Kidney (tissue), 14 donors: ENCODE results near the gene PLD6. TPM values are rescaled to one million over a fixed set of nuclear protein-coding genes. Genes with fewer than 3 reads are reported as not detected.

ENCODE experiments used
- DNase-seq, 5 donors: peaks; one replicate each; pipeline ENCODE4 v3.0.0-alpha.2; 2013 to 2020
- FAIRE-seq: peaks from 2 replicates; lab custom pipeline; 2012; peaks lifted over from hg19 to GRCh38; lab: Jason Lieb, UNC
- H3K27ac ChIP-seq, 2 donors: one replicate each; pipeline ENCODE4 v1.7.0; 2013; ENCODE audit warnings: low read depth in 2 of 2, low read length in 2 of 2, inconsistent platforms in 1 of 2
- H3K27me3 ChIP-seq: one replicate; pipeline ENCODE4 v1.7.1; 2013; ENCODE audit warnings: low read length, inconsistent platforms; ENCODE audit not compliant: control insufficient read depth, insufficient read depth
- H3K36me3 ChIP-seq, 3 donors: one replicate each; pipeline versions ENCODE4 v1.7.0 to v1.7.1; 2013; ENCODE audit warnings: low read length in 3 of 3, control low read depth in 1 of 3, inconsistent platforms in 1 of 3; ENCODE audit not compliant: insufficient read depth in 3 of 3, control insufficient read depth in 2 of 3
- H3K4me1 ChIP-seq, 3 donors: one replicate each; pipeline versions ENCODE4 v1.7.0 to v1.7.1; 2013; ENCODE audit warnings: low read length in 3 of 3, inconsistent platforms in 1 of 3, low read depth in 1 of 3; ENCODE audit not compliant: control insufficient read depth in 2 of 3, insufficient read depth in 2 of 3
- H3K4me3 ChIP-seq, 3 donors: one replicate each; pipeline versions ENCODE4 v1.7.0 to v1.8.1; 2013; ENCODE audit warnings: low read length in 3 of 3, control low read depth in 1 of 3, inconsistent platforms in 1 of 3
- H3K9ac ChIP-seq, 3 donors: one replicate each; pipeline versions ENCODE4 v1.7.0 to v1.7.1; 2013; ENCODE audit warnings: low read length in 3 of 3, control low read depth in 1 of 3, inconsistent platforms in 1 of 3
- H3K9me3 ChIP-seq, 3 donors: one replicate each; pipeline versions ENCODE4 v1.7.0 to v1.7.1; 2013; ENCODE audit warnings: low read length in 3 of 3, control low read depth in 1 of 3, inconsistent platforms in 1 of 3; ENCODE audit not compliant: control insufficient read depth in 2 of 3, insufficient read depth in 1 of 3
- intact Hi-C: fragments of 100-400 bp; cut with DNase I; formaldehyde crosslinking; loops from one replicate; pipeline ENCODE4 v1.11.1; 2022
- polyA plus RNA-seq: library from polyadenylated mRNA; stranded (reverse); fragments of 350-450 nt; fragmentation: Illumina TruSeq; extraction: RNeasy Lipid Tissue Mini Kit (QIAGEN cat#74804); gene quantifications from one replicate; pipeline ENCODE4 v1.2.3, GENCODE V29; 2014; ENCODE audit warnings: low read depth, low replicate concordance; ENCODE audit not compliant: insufficient read depth
- total RNA-seq: library from RNA; stranded (reverse); fragmentation: NEBNext Ultra II Directional; extraction: Animal tissue kit (Norgen Biotek cat#: 25700); gene quantifications from one replicate; pipeline ENCODE4 v1.2.1, GENCODE V29; 2021
- TF ChIP-seq, protein P1 (sequence below): IDR thresholded peaks from 3 replicates; pipeline ENCODE4 v1.5.1; 2012; ENCODE audit warnings: mild to moderate bottlenecking, moderate library complexity, borderline replicate concordance; ENCODE audit not compliant: insufficient read depth; ENCODE audit errors: extremely low read depth
- donor health status: control.
- donor health status: control.
- donor health status: control.
- donor health status: control.
- donor health status: control.
- donor health status: DM: yes; HTN: yes; CAD: no.
- donor health status: Normal renal cell carcinoma (clear cell type).

Gene PLD6
- total and polyA plus RNA-seq, 2 donors from 2014 or later: 2.9 to 3.7 TPM

DNA sequence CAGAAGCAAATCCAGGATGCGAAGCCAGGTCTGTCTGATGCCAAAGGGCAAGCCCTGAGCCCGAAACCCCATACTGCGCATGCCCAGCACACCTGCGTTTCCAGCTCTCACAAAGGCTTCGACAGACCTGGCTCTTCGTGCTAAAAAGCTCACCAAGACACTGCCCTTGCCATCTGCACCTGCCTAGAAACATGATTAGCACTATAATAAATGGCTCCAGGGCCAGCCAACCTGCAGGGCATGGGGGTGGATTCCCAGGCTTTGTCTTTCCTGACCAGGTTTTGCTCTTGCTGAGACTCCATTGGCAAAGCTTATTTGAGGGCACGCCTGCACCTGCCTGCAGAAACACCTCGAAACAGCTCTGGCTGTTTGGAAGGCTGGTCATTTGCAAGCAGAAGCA is 14.4 kb upstream of the PLD6 start:
- Histone ChIP-seq H3K36me3 (peaks cover 2 to 84% (median 69%) of the 10 kb centered on the region in 3 donors), H3K4me3 (no peak overlapping the region), H3K9me3 (no peaks in the 10 kb centered on the region), H3K9ac (no peak overlapping the region), H3K27ac (no peak overlapping the region), H3K4me1 (no peaks in the 10 kb centered on the region), H3K27me3 (no peaks in the 10 kb centered on the region)
- intact Hi-C loops: no loop called here
- FAIRE-seq: no peak
- peak in 1 of 5 donors; percentile 43 for DNase-seq
- TF ChIP-seq, protein P1, sequence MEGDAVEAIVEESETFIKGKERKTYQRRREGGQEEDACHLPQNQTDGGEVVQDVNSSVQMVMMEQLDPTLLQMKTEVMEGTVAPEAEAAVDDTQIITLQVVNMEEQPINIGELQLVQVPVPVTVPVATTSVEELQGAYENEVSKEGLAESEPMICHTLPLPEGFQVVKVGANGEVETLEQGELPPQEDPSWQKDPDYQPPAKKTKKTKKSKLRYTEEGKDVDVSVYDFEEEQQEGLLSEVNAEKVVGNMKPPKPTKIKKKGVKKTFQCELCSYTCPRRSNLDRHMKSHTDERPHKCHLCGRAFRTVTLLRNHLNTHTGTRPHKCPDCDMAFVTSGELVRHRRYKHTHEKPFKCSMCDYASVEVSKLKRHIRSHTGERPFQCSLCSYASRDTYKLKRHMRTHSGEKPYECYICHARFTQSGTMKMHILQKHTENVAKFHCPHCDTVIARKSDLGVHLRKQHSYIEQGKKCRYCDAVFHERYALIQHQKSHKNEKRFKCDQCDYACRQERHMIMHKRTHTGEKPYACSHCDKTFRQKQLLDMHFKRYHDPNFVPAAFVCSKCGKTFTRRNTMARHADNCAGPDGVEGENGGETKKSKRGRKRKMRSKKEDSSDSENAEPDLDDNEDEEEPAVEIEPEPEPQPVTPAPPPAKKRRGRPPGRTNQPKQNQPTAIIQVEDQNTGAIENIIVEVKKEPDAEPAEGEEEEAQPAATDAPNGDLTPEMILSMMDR: no peak

DNA sequence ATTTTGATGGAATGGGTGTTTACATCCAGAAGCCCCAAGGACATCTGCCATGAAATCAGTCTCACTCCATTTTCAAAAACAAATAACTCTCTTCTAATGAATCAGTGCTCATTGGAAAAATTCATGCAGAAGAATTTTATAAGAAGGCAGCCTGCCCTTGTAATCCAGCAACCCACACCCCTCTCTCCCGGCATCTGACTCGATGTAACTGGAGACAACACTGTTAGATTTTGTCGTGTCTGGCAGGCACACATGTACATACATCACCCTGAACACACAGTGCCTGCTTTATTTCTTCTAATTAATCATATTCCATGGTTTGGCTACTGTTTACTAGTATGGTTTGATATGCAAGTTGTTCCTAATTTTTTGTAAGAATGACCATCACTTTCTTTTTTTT is 11.9 kb upstream of the PLD6 start:
- intact Hi-C loops: no loop called here
- DNase-seq: no peak
- TF ChIP-seq, protein P1: no peak
- Histone ChIP-seq H3K27me3 (no peaks in the 10 kb centered on the region), H3K36me3 (peaks cover 0 to 78% (median 56%) of the 10 kb centered on the region in 3 donors), H3K9ac (no peak overlapping the region), H3K4me3 (no peak overlapping the region), H3K9me3 (no peaks in the 10 kb centered on the region), H3K4me1 (no peaks in the 10 kb centered on the region), H3K27ac (no peak overlapping the region)
- FAIRE-seq: no peak

DNA sequence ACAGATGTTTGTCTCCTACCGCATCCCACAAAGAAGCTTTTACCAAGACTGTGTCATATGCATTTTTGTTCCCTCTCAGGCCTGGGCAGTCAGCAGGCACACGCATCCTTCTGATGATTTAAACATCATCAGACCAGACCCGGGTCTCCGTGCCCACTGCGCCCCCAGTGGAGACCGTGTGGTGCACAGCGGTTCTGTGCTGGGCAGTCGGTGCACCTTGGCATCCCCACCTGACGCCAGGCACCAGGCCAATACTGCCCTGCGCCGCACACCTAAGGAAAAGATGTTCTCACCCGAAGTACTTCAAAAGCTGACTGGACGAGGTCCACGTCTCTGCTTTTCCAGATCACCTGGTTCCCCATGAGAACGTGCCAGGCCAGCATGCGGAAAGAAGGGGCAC is 10.6 kb upstream of the PLD6 start:
- Histone ChIP-seq H3K27me3 (no peaks in the 10 kb centered on the region), H3K27ac (no peak overlapping the region), H3K9ac (no peak overlapping the region), H3K36me3 (peaks cover 0 to 73% (median 51%) of the 10 kb centered on the region in 3 donors), H3K4me3 (no peak overlapping the region), H3K4me1 (no peaks in the 10 kb centered on the region), H3K9me3 (no peaks in the 10 kb centered on the region)
- FAIRE-seq (no peak), DNase-seq (no peak)
- TF ChIP-seq, protein P1: no peak
- intact Hi-C loops: no loop called here

DNA sequence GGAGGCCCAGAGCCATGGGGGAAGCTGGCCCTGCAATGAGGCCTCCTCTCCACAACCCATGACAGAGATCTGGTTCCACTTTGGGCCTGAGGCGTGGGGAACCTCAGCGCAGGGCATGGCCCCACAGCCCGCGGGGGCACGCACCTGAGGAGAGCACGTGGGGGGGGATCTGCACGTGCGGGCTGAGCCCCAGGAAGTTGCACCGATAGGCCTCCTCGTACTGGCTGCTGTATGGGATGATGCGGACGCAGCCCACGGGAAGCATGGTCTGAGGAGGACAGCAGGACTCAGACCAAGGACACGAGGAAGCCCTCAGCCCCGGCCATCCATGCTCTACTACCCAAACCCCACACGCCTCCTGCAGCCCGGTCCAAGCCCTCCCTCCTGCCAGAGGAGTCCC is 10.1 kb upstream of the PLD6 start:
- DNase-seq (peak in 1 of 5 donors; percentile 48), FAIRE-seq (no peak)
- H3K9ac ChIP-seq: no peak overlapping the region
- no peaks in the 10 kb centered on the region for H3K27me3 ChIP-seq
- peaks cover 0 to 69% (median 48%) of the 10 kb centered on the region in 3 donors for H3K36me3 ChIP-seq
- no peaks in the 10 kb centered on the region for H3K9me3 ChIP-seq
- intact Hi-C loops: no loop called here
- no peak overlapping the region for H3K27ac ChIP-seq
- H3K4me1 ChIP-seq: no peaks in the 10 kb centered on the region
- no peak overlapping the region for H3K4me3 ChIP-seq
- TF ChIP-seq, protein P1: no peak
